Upper lobe of right lung (tissue), 1 donor: ENCODE data around the gene FICD. TPM values are rescaled to one million over a fixed set of nuclear protein-coding genes. Genes with fewer than 3 reads are reported as not detected.
"Not testable (repeated sequence)": the region's sequence is repeated elsewhere in the genome, so short reads cannot be mapped to it uniquely, and the experiment has no call there.

Experiments used
- ATAC-seq: fragments of 200-7000 bp; cut with Tn5 transposase; one replicate; pipeline ENCODE4 v1.9.1; 2020; ENCODE audit warnings: mild to moderate bottlenecking, moderate library complexity
- DNase-seq: peaks from one replicate; pipeline ENCODE4 v3.0.0-alpha.2; 2020
- H3K27ac ChIP-seq: fragments of 200-600 bp; one replicate; pipeline ENCODE4 v1.8.0; 2022
- H3K27me3 ChIP-seq: fragments of 200-600 bp; one replicate; pipeline ENCODE4 v1.8.0; 2022; ENCODE audit warnings: mild to moderate bottlenecking
- H3K36me3 ChIP-seq: fragments of 200-600 bp; one replicate; pipeline ENCODE4 v1.8.0; 2022
- H3K4me1 ChIP-seq: fragments of 200-600 bp; one replicate; pipeline ENCODE4 v1.8.0; 2022
- H3K4me3 ChIP-seq: fragments of 200-600 bp; one replicate; pipeline ENCODE4 v1.8.0; 2022; ENCODE audit warnings: mild to moderate bottlenecking
- H3K9me3 ChIP-seq: fragments of 200-600 bp; one replicate; pipeline ENCODE4 v1.8.0; 2022
- intact Hi-C: fragments of 100-400 bp; cut with DNase I; formaldehyde crosslinking; loops from one replicate; pipeline ENCODE4 v1.11.0; 2022
- total RNA-seq: library from RNA; stranded (reverse); fragmentation: NEBNext Ultra II Directional; extraction: Animal tissue kit (Norgen Biotek cat#: 25700); gene quantifications from one replicate; pipeline ENCODE4 v1.2.1, GENCODE V29; 2021
- TF ChIP-seq, protein P1 (sequence below): fragments of 200-600 bp; IDR thresholded peaks from one replicate; pipeline ENCODE4 v1.8.0; 2022; ENCODE audit warnings: antibody characterized with exemption
- donor health status: DM: no; HTN: yes; CAD: no; lungs with severe emphysema.

The FICD gene
- total RNA-seq, 1 donor from 2014 or later, result 10.3 TPM

DNA sequence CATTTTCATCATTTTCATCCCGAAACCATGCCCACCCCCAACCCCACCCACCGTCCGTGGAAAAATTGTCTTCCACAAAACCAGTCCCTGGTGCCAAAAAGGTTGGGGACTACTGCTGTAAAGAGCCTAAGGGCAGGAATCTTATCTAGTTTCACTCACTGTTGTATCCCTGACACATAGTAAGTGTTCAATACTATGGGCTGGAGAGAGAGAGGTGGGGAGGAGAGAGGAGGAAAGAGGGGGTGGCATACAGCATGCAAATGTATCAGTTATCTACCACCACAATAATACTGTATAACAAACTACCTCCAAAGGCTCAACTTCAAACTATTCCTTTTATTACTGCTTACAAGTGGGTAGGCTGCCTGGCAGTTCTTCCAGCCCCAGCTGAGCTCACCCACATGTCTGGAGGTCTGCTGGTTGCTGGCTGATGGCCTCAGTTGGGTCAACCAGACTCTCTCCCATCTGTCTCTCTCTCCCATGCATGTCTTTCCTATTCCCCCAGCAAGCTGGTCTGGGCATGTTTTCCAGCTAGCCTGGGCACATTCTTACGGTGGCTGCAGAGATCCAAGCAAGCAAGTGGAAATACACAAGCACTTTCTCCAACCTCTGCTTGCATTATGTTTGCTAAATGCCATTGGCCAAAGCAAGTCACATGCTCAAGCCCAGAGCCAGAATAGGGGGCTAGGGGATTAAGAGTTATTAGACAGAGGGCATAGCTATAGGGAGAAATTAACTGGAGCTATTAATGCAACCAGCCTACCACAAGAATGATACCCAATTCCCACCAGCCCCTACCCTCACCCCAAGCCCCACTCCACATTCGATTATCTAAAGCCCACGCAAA is 31.6 kb upstream of the FICD start:
- Histone ChIP-seq H3K9me3 (no peaks in the 10 kb centered on the region), H3K36me3 (no peaks in the 10 kb centered on the region), H3K4me3 (no peak overlapping the region), H3K4me1 (no peaks in the 10 kb centered on the region), H3K27ac (no peak overlapping the region), H3K27me3 (peaks cover 4% of the 10 kb centered on the region)
- intact Hi-C loops, result no loop called here
- ATAC-seq, result no peak
- DNase-seq, result no peak
- TF ChIP-seq, protein P1, sequence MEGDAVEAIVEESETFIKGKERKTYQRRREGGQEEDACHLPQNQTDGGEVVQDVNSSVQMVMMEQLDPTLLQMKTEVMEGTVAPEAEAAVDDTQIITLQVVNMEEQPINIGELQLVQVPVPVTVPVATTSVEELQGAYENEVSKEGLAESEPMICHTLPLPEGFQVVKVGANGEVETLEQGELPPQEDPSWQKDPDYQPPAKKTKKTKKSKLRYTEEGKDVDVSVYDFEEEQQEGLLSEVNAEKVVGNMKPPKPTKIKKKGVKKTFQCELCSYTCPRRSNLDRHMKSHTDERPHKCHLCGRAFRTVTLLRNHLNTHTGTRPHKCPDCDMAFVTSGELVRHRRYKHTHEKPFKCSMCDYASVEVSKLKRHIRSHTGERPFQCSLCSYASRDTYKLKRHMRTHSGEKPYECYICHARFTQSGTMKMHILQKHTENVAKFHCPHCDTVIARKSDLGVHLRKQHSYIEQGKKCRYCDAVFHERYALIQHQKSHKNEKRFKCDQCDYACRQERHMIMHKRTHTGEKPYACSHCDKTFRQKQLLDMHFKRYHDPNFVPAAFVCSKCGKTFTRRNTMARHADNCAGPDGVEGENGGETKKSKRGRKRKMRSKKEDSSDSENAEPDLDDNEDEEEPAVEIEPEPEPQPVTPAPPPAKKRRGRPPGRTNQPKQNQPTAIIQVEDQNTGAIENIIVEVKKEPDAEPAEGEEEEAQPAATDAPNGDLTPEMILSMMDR, result no peak

DNA sequence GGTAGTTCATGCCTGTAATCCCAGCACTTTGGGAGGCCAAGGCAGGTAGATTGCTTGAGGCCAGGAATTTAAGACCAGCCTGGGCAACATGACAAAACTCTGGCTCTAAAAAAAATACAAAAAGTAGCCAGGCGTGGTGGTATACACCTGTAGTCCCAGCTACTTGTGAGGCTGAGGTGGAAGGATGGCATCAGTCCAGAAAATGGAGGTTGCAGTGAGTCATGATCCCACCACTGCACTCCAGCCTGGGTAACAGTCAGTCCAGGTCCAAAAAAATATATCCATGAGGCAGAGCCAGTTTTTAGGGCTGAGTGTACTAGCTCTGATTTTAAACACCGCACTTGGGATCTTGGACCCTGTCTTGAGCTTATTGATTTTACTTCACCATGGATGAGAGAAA is 30.6 kb upstream of the FICD start:
- H3K4me3 ChIP-seq, result no peak overlapping the region
- TF ChIP-seq, protein P1, result no peak
- peaks cover 4% of the 10 kb centered on the region for H3K27me3 ChIP-seq
- no peaks in the 10 kb centered on the region for H3K9me3 ChIP-seq
- H3K27ac ChIP-seq, result no peak overlapping the region
- intact Hi-C loops, result no loop called here
- ATAC-seq (no peak), DNase-seq (no peak)
- no peaks in the 10 kb centered on the region for H3K4me1 ChIP-seq
- no peaks in the 10 kb centered on the region for H3K36me3 ChIP-seq

DNA sequence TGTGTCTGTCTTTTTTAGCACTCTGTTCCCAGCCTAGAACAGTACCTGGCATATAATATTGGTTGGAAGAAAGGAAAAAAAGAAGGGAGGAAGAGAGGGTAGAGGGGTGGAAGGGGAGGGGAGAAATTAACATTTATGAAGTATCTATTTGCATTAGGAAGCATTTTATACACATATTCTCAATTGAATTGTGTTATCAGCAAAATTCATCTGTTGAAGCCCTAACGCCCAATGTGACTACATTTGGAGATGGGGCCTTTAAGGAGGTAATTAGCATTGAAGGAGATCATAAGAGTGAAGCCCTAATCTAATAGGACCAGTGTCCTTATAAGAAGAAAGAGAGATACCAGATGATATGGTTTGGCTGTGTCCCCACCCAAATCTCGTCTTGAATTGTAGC is 30.2 kb upstream of the FICD start:
- Histone ChIP-seq H3K27me3 (peaks cover 4% of the 10 kb centered on the region), H3K27ac (no peak overlapping the region), H3K4me1 (no peaks in the 10 kb centered on the region), H3K9me3 (no peaks in the 10 kb centered on the region), H3K4me3 (no peak overlapping the region), H3K36me3 (no peaks in the 10 kb centered on the region)
- DNase-seq (no peak), ATAC-seq (no peak)
- TF ChIP-seq, protein P1, result no peak
- intact Hi-C loops, result no loop called here

DNA sequence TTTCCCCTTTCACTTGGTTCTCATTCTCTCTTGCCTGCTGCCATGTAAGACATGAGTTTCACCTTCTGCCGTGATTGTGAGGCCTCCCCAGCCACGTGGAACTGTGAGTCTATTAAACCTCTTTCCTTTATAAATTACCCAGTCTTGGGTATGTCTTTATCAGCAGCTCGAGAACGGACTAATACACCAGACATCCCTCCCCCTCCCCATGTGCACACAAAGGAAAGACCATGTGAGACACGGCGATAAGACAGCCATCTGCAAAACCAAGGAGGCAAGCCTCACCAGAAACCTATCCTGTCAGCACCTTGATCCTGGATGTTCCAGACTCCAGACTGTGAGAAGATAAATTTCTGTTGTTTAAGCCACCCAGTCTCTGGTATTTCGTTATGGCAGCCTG is 29.7 kb upstream of the FICD start:
- H3K36me3 ChIP-seq, H3K27me3 ChIP-seq, H3K9me3 ChIP-seq, ATAC-seq, DNase-seq, intact Hi-C loops, H3K4me1 ChIP-seq, H3K4me3 ChIP-seq, H3K27ac ChIP-seq: not testable (repeated sequence)

DNA sequence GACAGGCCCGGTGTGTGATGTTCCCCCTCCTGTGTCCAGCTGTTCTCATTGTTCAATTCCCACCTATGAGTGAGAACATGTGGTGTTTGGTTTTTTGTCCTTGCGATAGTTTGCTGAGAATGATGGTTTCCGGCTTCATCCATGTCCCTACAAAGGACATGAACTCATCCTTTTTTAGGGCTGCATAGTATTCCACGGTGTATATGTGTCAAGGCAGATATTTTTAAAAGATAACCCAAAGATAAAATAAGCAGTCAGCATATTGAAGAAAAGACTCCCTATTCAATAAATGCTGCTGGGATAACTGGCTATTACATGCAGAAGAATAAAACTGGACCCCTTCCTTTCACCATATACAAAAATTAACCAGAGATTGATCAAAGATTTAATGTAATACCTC is 28.0 kb upstream of the FICD start:
- H3K9me3 ChIP-seq, DNase-seq, intact Hi-C loops, ATAC-seq, H3K4me3 ChIP-seq, H3K4me1 ChIP-seq, H3K36me3 ChIP-seq, H3K27ac ChIP-seq, H3K27me3 ChIP-seq: not testable (repeated sequence)

DNA sequence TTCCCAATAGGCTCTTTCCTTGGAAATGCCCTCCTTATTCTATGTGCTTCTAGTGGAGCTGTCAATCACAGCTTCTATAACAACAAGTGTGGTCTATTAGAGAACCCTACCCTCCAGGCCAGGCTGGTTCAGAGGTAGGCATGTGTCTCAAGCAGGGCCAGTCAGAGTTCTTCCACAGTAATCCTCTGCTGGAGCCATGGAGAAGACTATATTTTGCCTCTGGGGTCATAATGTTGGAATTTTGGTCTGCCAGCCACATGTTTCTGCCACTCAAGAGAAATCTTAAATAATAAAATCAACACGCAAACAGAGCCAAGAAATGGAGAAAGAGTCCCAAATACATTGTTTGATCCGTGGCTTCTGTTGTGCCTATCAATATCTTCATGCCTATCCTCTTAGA is 23.8 kb upstream of the FICD start:
- ATAC-seq, result no peak
- no peak overlapping the region for H3K27ac ChIP-seq
- TF ChIP-seq, protein P1, result no peak
- no peaks in the 10 kb centered on the region for H3K4me1 ChIP-seq
- intact Hi-C loops, result no loop called here
- DNase-seq, result no peak
- no peaks in the 10 kb centered on the region for H3K27me3 ChIP-seq
- H3K36me3 ChIP-seq, result no peaks in the 10 kb centered on the region
- H3K4me3 ChIP-seq, result no peak overlapping the region
- H3K9me3 ChIP-seq, result no peaks in the 10 kb centered on the region
